ENCODE measurements around the gene ST8SIA2.

ST8SIA2 gene

DNA sequence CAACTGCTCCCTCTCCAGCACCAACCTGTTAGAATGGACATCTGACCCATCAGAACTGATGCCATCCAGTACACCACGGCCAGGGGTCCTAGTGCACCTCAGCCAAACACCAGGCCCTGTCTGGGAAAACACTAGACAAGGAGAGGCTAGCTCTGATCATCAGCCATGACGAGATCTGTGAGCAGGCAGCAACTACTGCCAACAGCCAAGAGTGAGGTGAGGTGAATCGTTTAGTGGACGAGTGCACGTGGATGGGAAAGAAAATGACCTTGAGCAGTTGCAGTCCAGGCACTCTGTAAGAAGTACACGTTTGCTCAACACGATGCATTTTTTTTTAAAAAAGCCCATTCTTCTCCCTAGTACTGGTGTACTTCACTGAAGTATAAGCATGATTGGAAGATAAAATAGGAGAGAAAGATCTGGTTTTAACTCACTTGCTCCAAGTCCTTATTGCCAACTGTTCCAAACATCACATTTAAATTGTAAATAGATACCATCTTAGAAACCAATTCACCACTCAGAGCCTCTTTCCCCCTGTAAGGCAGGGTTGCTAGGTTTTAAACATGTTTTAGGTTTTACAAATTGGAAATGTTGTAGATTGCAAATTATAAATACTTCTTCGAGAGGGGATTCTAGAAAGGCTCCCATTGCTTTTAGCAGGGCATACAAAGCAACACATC lies 5.7 kb downstream of the ST8SIA2 start:
- no peak for DNase-seq

DNA sequence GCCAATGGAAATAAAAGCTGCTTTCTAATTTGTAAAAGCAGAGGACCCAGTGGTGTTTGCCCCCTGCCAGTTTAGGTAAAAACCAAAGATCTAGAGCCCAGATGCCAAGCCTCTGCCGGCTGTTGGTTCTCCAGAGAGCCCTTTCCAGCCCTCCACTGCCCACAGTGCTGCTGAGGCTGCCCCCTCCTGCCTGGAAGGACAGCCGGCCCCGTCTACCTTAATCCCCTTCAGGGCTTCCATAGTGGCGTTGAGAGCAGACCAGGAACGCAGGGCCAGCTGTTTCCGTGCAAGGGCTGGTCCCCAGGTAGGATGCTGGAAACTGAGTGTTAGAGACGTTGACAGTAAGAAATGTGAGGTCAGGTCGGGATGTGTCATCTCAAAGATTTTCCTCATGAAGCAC lies 6.9 kb downstream of the ST8SIA2 start:
- no peak for DNase-seq

DNA sequence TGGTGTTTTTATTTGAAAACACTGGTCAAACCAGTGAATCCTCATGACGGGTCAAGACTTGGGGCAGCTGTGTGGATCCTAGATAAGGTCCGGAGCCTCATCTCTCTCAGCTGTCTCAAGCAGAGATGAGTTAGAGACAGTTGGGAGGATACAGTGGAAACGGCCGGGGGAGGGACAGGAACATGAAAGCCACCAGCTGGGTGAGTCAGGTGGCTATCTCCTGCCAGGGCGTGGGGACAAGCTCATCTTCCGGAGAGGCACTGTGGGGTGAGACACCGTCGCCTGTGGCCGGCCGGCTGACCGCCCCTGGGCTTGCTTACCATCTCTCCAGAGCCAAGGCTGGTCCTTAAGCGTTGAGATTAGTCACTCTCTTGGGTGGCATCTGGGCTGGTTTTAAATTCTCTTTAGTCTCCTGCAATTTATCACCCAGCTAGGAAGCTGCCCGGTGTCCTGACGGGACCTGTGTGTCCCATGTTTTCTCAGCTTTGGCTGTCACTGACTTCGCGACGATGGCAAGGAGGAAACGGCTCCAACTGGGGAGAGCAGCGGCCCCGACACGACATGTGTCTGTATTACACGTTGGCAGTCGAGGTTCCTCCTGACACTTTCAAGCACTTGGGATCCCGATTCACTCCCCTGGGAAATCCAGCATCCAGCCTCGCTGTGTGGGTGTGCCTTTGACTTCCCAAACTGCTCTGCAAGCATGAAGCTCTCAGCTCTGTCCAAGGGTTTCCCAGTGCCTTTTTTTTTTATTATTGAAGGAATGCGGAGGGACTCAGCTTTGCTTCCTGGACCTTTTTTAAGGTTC lies 7.5 kb downstream of the ST8SIA2 start:
- DNase-seq: no peak

DNA sequence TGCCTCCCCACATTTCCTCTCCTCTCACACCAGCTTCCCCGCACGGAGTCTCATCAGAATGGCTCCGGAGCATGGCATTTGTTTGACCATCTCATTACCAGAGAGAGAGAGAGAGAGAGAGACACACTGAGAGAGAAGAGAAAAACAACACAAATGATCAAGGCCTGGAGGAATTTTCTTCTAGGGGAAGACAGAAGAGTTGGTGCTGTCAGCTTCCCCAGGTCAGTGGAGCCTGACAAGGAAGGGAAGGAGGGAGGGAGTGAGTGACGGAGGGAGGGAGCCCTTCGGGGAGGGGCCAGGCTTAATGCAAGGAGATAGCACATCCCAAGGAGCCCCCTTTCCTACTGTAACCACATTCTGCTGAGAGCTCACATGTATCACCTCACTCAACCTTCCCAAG lies 9.1 kb downstream of the ST8SIA2 start:
- DNase-seq: no peak

DNA sequence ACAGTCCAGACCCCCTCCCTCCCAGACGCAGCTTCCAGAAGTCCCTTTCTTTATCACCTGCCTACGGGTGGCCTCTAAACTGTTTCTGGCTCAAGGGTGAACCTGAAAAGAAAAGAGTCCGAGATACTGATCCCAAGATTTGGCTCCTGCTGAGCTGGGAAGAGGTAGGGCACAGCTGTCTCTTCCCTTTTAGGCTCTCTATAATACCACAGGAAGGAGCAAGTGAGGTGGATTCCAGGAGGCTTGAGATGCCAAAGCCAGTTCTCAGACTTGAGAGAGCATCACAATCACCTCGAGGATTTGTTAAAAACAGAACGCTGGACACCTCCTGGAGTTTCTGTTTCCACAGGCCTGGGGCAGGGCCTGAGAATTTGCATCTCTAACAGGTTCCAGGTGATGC lies 12.3 kb downstream of the ST8SIA2 start:
- DNase-seq: no peak

DNA sequence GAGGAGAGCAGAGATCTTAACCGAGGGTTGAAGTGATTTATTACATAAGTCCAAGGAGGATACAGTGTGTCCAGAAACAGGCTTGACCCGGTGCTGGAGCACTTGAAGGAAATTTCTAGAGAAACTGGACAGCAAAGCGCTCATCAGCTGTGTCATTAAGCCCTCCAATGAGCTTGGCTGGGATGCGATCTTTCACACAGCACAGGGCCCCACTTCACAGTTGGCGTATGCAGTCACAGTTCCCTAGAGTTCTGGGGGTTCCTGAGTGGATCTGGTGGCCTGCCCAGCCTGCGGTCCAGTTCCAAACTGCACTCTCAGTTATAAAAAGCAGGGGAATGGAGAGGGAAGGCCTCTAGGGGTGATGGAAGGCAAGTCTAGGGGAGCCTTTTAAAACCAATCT lies 13.6 kb downstream of the ST8SIA2 start:
- no peak for DNase-seq

DNA sequence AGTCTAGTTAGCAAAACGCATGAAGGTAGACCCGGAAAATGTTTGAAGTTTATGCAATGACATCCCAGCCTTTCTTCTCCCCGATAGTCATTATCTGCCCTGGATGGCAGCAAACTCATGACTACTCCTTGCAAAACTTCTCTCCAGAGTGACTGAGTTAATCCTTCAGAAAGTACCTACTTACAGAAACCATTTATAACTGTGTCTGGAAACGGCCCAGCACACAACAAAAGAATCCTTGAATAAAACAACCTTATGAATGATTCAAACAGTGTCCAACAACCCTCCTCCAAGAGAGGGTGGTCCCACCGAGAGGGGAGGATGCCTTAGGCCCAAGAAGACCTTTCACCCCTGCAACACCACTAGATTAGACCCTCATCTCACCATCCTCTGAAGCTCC lies 14.2 kb downstream of the ST8SIA2 start:
- DNase-seq: no peak

DNA sequence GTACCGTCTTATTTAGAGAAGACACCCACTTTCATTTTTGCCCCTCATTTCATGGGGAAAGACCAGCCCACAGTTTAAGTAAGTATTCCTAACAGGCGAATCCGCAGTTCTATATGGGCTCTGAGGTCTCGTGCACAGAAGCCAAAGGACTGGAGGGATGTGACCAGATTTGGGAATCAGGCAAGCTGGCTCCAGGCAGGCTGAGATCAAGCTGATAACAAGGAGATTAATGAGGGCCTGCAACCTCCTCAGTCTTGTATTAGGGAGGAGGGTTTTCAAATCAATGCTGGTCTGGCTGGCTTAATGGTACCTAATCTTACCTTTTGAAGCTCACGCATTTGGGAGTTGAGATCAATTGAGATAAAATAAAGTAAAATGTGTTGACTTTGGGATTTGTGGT lies 15.3 kb downstream of the ST8SIA2 start:
- no peak for DNase-seq

DNA sequence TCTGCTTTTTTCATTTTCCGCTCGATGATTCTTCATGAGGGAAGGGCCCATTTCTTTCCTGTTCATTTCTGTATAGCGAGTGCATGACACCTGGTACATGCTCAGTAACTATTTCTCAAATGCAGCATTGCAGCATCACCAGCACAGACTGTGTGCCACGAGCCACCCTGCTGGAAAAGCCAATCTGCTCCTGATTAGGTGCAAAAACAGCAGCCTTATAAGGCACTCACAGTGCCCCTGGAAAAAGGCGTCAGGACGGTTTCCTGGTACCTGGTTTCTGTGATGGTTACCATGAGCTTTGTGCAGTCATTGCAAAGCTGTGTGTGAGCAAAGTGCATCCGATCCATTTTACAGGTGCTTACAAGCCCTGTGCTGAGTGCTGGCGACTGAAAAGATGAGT lies 15.8 kb downstream of the ST8SIA2 start:
- no peak for DNase-seq

DNA sequence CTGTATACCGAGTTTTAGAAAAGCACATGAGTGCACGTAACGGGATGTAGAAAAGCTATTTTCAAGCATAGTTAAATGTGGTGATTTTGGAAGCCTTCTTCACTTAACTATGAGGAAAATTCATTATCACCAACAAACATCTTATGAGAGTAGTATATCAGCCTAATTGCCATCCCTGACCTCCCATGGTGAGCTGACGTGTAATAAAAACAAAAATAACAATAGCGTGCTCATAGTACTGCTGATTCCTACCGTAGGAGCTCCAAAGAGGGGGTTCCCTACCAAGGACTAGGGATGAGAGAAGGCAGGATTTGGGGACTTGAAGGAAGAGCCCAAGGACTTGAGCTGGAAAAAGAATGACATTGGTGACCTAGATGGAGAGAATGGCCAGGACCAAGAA lies 16.9 kb downstream of the ST8SIA2 start:
- no peak for DNase-seq

DNA sequence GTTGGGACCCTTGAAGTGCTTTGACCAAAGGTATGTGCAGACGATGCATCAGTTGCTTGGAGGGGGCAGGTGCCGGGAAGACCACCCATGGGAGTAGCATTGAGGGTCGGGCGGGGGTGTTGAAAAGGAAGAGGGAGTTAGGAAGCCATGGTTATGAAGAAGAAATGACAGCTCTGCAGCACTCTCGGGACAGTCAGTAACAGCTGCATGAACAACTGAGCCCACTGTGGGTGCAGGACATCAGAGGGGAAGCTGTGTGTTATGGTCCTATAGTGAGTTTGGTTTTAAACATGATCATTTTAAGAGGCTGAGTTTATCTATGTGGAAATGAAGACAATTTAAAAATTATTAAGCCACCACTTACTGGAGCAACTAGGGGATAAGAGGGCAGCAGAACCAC lies 17.6 kb downstream of the ST8SIA2 start:
- DNase-seq: no peak

DNA sequence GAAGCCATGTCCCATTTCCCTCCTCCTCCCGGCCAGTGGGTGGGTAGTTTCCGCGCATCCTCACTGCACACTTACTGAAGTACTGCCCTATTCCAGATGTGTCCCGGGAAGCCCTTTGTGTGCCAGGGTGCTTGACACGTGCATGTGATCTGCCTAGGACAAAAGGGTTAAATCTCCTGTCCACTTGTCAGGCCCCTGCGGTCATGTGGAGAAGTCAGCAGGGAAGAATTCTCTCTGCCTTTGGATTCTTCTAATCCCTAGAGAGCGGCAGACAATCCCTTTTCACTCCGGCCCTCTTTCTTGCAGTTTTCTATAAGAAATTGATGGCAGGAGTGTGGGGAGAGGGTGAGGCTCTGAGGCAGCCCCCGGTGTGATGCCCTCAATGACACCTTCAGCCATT lies 19.8 kb downstream of the ST8SIA2 start:
- no peak for DNase-seq

DNA sequence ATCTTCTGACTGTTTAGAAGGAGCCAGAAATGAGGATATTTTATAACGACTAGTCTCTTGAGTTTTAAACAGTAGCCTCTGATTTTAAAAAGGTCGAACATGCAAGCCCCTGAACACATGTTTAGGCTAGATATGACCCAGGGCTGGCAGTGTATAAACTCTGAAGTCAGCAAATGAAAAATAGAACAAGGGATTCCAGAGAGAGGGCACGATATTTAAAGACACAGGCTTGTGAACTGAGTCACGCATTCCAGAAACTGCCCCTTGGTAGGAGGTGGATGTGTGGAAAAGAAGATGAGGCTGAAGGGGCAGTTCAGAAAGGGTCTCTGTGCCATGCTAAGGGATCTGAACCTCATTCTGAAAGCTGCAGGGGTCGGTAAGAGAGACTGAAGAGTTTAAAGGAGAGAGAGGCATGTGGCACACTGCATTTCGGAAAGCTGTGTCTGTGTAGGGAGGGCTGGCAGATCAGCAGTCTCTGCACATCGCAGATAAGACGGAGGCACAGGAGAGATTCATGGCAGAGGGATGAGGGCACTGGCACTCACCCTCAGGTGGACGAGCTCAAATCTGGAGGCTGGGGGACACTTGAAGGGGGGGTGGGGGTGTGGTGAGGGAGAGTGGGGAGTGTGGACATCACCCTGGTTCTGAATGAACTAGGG lies 22.1 kb downstream of the ST8SIA2 start:
- DNase-seq: no peak

DNA sequence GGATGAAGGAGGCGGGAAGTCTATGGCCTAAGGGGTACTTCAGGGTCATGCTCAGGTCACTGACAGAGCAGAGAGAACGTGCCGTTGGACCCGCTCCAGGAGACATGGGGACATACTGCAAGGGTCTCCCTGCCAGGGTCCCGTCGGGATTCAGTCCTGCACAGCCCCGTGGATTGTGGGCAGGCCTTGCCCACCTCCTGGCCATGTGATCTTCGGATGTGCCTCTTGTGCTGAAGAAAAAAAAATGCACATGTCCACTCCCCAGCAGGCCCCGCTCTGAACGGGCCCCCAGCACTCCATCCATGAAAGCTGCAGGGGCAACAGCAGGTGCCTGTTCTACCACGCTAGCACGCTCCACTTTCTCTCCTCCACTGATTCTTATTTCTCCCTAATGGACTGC lies 22.9 kb downstream of the ST8SIA2 start:
- no peak for DNase-seq

DNA sequence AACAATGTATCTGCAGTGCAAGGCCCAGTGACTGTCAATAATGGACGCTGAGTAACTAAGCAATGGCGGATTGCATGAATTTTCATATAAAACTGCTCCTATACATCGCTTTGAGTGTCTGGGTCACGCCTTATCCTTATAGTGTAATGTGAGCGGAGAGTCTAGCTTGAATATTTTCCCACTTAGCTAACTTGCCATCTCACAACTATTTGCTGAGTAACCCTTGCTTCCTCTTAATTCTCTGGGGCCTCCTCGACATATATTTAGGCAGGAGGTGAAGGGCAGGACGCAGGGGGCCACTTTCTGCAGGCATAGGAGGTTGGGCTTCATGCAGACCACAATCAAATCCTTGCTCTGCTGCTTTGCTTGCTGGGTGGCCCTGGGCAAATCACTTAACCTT lies 24.0 kb downstream of the ST8SIA2 start:
- DNase-seq: no peak

DNA sequence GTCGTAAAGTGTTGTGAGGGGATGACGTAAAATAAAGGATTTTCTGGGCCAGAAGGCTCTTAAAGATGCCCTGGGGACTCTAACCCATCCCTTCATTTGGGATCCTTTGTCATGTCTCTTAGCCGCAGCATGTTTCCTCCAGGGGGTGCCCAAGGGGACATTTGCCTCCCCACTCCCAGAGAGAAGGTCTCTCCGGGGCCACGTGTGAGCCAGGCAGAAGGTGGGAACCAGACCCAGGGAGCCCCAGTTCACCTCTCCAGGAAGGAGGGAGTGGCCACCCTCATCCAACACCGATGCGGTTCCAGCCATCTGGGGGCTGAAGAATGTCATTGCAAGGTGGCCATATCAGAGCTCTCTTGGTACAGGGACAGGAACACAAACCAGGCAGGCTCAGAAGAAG lies 25.2 kb downstream of the ST8SIA2 start:
- DNase-seq: no peak

DNA sequence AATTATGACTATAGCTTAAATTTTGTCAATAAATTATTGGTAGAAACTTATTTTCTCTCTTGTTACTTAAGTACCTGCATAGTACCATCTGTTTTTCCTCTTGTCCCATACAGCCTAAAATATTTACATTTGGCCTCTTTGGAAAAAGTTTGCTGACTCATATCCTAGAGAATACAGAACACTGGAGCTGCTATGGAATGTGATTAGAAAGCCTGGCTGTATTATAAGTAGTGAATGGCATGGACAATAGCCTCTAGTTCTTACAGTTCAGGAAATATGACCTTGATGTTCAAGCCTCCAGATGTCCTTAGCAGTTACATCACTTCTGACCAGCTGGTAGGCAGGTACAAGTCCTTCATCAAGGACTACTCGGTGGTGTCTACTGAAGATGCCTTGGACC lies 28.3 kb downstream of the ST8SIA2 start:
- no peak for DNase-seq

DNA sequence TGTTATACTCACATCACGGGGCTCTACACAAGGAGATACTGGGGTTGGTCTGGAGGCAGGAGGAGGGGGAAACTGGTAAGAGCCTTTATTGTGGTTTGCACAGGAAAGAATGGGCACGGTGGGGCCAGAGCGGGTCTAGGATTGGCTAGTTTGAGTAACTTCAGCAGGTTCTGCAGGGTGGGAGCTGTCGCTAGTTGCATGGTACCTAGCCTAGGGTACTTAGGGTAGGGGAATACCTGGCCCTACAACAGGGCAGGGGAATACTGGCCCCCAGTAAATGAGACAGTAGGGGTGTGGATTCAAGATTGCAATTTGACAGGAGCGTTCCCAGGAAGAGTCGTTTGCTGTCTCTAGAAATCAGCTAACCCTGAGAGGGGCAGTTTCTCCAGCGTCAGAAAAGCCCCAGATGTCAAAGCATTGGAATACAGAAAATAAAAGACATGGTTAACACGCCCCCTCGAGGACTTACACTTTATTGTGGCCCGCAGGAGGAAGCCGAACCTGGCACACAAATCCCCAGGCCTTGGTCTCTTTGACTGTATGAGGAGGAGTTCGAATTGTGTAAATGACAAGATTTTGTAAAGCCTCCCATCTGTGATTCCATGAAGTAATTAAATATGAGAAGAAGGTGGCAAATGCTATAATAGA lies 32.0 kb downstream of the ST8SIA2 start:
- DNase-seq: no peak

DNA sequence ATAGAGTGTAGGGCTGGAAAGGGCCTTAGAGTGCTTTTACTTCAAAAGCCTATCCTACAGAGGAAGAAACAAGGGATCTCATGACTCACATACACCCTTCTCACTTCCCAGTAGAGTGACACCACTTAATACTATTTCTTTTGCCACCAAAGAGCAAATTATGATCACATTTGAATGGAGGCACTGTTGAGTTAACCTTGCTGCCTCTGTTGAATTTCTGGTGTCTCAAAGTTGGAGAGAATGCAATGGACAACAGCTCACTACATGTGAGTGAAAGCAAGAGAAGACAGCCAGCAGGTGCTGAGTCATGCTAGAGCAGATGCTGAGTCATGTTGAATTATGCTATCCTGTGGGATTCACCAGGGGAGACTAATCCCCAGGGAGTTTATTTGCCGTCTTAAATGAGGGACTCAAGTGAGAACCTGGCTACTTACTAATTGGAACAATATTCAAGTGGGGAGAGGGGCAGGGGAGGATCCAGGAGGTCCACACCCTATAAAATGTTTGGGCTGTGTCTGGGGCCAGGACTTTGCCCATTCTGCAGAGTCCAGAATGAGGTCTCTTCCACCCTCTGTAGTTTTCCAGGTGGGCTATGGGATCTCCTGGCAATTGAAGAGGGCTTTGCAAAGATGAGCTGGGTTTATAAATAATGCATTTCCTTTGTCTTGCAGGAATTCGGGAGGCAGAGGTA lies 35.8 kb downstream of the ST8SIA2 start:
- DNase-seq: no peak

DNA sequence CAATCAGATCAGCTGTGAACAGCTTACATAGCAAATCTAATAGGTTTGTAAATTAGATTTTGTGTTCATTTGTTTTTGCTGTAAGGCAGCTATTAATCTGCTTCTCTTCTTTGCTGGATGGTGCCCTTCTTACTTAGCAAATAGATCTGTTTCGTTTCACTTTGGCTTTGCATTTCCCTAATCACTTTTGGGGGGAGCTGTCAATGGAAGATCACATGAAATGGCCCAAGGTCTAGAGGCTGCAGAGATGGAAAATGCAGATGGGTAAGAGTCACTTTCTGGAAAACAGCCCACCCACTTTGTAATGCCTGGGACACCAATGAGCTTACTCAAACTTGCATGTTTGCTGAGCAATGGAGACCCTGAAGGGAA lies 36.4 kb downstream of the ST8SIA2 start:
- DNase-seq: no peak

DNA sequence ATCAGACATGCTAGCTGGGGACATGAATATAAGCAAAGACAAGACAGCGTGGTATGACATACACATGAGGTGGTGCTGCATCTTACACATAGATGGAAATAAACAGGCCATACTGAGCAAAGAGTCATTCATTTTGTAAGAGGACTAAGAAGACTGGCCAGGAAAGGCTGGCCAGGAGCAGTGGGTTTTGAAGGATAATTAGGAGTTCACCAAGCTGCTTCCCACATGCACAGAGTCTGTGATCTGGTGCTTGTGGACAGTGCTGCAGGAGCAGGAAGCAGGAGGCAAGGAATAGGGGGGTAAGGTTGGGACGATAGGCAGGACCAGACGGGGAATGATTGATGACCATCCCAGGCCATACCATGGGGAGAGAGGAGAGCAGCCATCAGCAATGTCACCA lies 41.5 kb downstream of the ST8SIA2 start:
- no peak for DNase-seq

DNA sequence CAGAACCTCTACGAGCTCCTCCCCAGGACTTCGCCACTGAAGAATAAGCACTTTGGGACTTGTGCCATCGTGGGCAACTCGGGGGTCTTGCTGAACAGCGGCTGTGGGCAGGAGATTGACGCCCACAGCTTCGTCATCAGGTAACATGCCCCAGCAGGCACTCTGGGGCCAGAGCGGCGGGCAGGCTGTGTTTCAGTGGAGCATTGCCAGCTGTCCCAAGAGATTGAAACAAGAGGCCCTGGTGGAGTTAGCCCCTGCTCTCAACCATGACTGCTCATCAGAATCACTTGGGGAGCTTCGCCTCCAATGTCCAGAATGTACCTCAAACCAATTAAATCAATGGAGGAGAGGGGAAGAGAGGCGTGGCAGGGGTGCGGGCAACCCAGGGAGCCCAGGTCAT lies 44.8 kb downstream of the ST8SIA2 start:
- DNase-seq: no peak

DNA sequence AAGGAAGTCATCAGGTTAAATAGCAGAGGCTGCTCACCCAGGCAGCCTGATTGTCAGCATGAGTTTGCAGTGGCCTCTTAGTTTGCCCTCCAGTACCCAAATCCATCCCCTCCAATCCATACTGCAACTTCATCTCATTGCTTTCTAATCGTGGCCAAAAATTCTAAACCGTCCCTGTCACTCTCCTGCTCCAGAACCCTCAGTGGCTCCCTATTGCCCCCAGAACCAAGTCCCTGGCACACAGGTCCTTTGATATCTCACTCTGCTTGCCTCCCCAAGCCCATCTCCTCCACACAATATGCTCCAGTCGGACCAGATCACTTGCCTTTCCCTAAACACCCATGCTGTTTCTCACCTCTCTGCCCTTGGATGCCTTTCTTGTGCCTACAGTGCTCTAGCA lies 49.7 kb downstream of the ST8SIA2 start:
- DNase-seq: no peak

Measured in CD4-positive, alpha-beta T cell treated with Interleukin-15 for 1 hour (primary cell).